ENCODE data around the gene LMOD1.
A peak's percentile ranks its signal among the peaks of the same experiment; 100 is the strongest.

Gene LMOD1

GRCh38 chr1:201891451-201892045, 54.8 kb downstream of the LMOD1 start:
- DNase-seq (ENCODE audit: low spot score), result no peak

GRCh38 chr1:201890806-201891450, 55.4 kb downstream of the LMOD1 start:
- no peak for DNase-seq (ENCODE audit: low spot score)

GRCh38 chr1:201890223-201890622, 56.1 kb downstream of the LMOD1 start:
- DNase-seq (ENCODE audit: low spot score), result no peak

- DNase-seq (ENCODE audit: low spot score), result peak; percentile 25
Observed at GRCh38 chr1:201889090-201889968, 57.0 kb downstream of the LMOD1 start.

- peak; percentile 88 for DNase-seq (ENCODE audit: low spot score)
Observed at GRCh38 chr1:201888282-201889089, 57.9 kb downstream of the LMOD1 start, which contains the start of gene SHISA4. Gene SHISA4, plus strand, starts transcription at chr1:201888898. Its CDS starts 97 bp downstream, at chr1:201888995.

- DNase-seq (ENCODE audit: low spot score), result no peak
Observed at GRCh38 chr1:201887116-201887866, 59.1 kb downstream of the LMOD1 start.

- no peak for DNase-seq (ENCODE audit: low spot score)
Observed at GRCh38 chr1:201886103-201886885, 60.1 kb downstream of the LMOD1 start.

- peak; percentile 77 for DNase-seq (ENCODE audit: low spot score)
Observed at GRCh38 chr1:201885531-201886075, 60.7 kb downstream of the LMOD1 start.

- DNase-seq (ENCODE audit: low spot score), result no peak
Observed at GRCh38 chr1:201884425-201884824, 61.9 kb downstream of the LMOD1 start.

- DNase-seq (ENCODE audit: low spot score), result peak; percentile 36
Observed at GRCh38 chr1:201883786-201884185, 62.6 kb downstream of the LMOD1 start.

GRCh38 chr1:201883266-201883665, 63.1 kb downstream of the LMOD1 start:
- DNase-seq (ENCODE audit: low spot score), result no peak

- DNase-seq (ENCODE audit: low spot score), result peak; percentile 69
Observed at GRCh38 chr1:201882665-201883132, 63.6 kb downstream of the LMOD1 start.

GRCh38 chr1:201881617-201882016, 64.7 kb downstream of the LMOD1 start:
- no peak for DNase-seq (ENCODE audit: low spot score)

GRCh38 chr1:201880928-201881571, 65.3 kb downstream of the LMOD1 start:
- DNase-seq (ENCODE audit: low spot score), result no peak

GRCh38 chr1:201877877-201878401, 68.4 kb downstream of the LMOD1 start:
- DNase-seq (ENCODE audit: low spot score), result peak; percentile 50

- DNase-seq (ENCODE audit: low spot score), result no peak
Observed at GRCh38 chr1:201876148-201876818, 70.1 kb downstream of the LMOD1 start.

- DNase-seq (ENCODE audit: low spot score), result no peak
Observed at GRCh38 chr1:201874672-201875071, 71.7 kb downstream of the LMOD1 start.

GRCh38 chr1:201870397-201870796, 76.0 kb downstream of the LMOD1 start:
- peak; percentile 45 for DNase-seq (ENCODE audit: low spot score)

GRCh38 chr1:201861448-201861847, 84.9 kb downstream of the LMOD1 start:
- no peak for DNase-seq (ENCODE audit: low spot score)

All from AG08396 (cell line).